HEK293 (cell line): Measurements from ENCODE around the gene ADGRL1.
"Not testable (repeated sequence)": the region's sequence is repeated elsewhere in the genome, so short reads cannot be mapped to it uniquely, and the experiment has no call there.

Experiments
- AEBP2 ChIP-seq: fragments of 450-650 bp; formaldehyde crosslinking; IDR thresholded peaks from 2 replicates; pipeline ENCODE4 v1.5.1; 2016; ENCODE audit warnings: missing biosample characterization, missing genetic modification characterization, borderline replicate concordance
- EGR2 ChIP-seq: fragments of 450-650 bp; formaldehyde crosslinking; IDR thresholded peaks from 2 replicates; pipeline ENCODE4 v1.5.1; 2016; ENCODE audit warnings: low read depth, missing biosample characterization, missing genetic modification characterization
- ZBTB11 ChIP-seq: fragments of 450-650 bp; formaldehyde crosslinking; conservative IDR thresholded peaks from 2 replicates; pipeline ENCODE4 v1.5.1; 2016; ENCODE audit warnings: low read depth, missing biosample characterization, missing genetic modification characterization
- ZBTB17 ChIP-seq: fragments of 450-650 bp; formaldehyde crosslinking; IDR thresholded peaks from 2 replicates; pipeline ENCODE4 v1.5.1; 2016; ENCODE audit warnings: missing biosample characterization, missing genetic modification characterization
- ZNF132 ChIP-seq: fragments of 450-650 bp; formaldehyde crosslinking; IDR thresholded peaks from 2 replicates; pipeline ENCODE4 v1.5.1; 2017; ENCODE audit warnings: missing biosample characterization, missing genetic modification characterization, borderline replicate concordance
- ZNF416 ChIP-seq: fragments of 450-650 bp; formaldehyde crosslinking; IDR thresholded peaks from 2 replicates; pipeline ENCODE4 v1.5.1; 2016; ENCODE audit warnings: missing biosample characterization, missing genetic modification characterization
- ZNF645 ChIP-seq: fragments of 450-650 bp; formaldehyde crosslinking; IDR thresholded peaks from 2 replicates; pipeline ENCODE4; 2016; ENCODE audit warnings: missing biosample characterization, missing genetic modification characterization
- TF ChIP-seq, protein P1 (sequence below): fragments of 450-650 bp; formaldehyde crosslinking; IDR thresholded peaks from 2 replicates; pipeline ENCODE4 v1.5.1; 2016; ENCODE audit warnings: missing biosample characterization, missing genetic modification characterization
- TF ChIP-seq, protein P2 (sequence below): fragments of 450-650 bp; formaldehyde crosslinking; IDR thresholded peaks from 2 replicates; pipeline ENCODE4 v1.5.1; 2016; ENCODE audit warnings: missing biosample characterization, missing genetic modification characterization

GRCh38 chr19:14146169-14146568 lies 59.8 kb downstream of the ADGRL1 start:
- TF ChIP-seq ZNF645 (tag by site-specific recombination); ZBTB17; AEBP2 (tag by site-specific recombination); ZBTB11; EGR2 (tag by site-specific recombination); ZNF132; ZNF416 (tag by site-specific recombination): not testable (repeated sequence)
- TF ChIP-seq, protein P1, sequence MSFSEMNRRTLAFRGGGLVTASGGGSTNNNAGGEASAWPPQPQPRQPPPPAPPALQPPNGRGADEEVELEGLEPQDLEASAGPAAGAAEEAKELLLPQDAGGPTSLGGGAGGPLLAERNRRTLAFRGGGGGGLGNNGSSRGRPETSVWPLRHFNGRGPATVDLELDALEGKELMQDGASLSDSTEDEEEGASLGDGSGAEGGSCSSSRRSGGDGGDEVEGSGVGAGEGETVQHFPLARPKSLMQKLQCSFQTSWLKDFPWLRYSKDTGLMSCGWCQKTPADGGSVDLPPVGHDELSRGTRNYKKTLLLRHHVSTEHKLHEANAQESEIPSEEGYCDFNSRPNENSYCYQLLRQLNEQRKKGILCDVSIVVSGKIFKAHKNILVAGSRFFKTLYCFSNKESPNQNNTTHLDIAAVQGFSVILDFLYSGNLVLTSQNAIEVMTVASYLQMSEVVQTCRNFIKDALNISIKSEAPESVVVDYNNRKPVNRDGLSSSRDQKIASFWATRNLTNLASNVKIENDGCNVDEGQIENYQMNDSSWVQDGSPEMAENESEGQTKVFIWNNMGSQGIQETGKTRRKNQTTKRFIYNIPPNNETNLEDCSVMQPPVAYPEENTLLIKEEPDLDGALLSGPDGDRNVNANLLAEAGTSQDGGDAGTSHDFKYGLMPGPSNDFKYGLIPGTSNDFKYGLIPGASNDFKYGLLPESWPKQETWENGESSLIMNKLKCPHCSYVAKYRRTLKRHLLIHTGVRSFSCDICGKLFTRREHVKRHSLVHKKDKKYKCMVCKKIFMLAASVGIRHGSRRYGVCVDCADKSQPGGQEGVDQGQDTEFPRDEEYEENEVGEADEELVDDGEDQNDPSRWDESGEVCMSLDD (tag by site-specific recombination): not testable (repeated sequence)
- TF ChIP-seq, protein P2, sequence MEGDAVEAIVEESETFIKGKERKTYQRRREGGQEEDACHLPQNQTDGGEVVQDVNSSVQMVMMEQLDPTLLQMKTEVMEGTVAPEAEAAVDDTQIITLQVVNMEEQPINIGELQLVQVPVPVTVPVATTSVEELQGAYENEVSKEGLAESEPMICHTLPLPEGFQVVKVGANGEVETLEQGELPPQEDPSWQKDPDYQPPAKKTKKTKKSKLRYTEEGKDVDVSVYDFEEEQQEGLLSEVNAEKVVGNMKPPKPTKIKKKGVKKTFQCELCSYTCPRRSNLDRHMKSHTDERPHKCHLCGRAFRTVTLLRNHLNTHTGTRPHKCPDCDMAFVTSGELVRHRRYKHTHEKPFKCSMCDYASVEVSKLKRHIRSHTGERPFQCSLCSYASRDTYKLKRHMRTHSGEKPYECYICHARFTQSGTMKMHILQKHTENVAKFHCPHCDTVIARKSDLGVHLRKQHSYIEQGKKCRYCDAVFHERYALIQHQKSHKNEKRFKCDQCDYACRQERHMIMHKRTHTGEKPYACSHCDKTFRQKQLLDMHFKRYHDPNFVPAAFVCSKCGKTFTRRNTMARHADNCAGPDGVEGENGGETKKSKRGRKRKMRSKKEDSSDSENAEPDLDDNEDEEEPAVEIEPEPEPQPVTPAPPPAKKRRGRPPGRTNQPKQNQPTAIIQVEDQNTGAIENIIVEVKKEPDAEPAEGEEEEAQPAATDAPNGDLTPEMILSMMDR (tag by site-specific recombination): not testable (repeated sequence)
